GM12875 (cell line): ENCODE data around the gene PON2.

Experiments used
- H3K4me3 ChIP-seq: one replicate; pipeline ENCODE4 v1.5.1; 2011; ENCODE audit warnings: low read depth, low read length, control low read depth
- CTCF ChIP-seq: IDR thresholded peaks from 2 replicates; pipeline ENCODE4 v1.5.1; 2011; ENCODE audit warnings: low read depth, mild to moderate bottlenecking, control low read depth, inconsistent platforms, low read length, moderate library complexity, borderline replicate concordance; ENCODE audit not compliant: insufficient read depth

PON2 gene

GRCh38 chr7:95476072-95476847 lies 41.4 kb upstream of the PON2 start:
- no peak for TF ChIP-seq CTCF
- no peak overlapping the region for H3K4me3 ChIP-seq

DNA sequence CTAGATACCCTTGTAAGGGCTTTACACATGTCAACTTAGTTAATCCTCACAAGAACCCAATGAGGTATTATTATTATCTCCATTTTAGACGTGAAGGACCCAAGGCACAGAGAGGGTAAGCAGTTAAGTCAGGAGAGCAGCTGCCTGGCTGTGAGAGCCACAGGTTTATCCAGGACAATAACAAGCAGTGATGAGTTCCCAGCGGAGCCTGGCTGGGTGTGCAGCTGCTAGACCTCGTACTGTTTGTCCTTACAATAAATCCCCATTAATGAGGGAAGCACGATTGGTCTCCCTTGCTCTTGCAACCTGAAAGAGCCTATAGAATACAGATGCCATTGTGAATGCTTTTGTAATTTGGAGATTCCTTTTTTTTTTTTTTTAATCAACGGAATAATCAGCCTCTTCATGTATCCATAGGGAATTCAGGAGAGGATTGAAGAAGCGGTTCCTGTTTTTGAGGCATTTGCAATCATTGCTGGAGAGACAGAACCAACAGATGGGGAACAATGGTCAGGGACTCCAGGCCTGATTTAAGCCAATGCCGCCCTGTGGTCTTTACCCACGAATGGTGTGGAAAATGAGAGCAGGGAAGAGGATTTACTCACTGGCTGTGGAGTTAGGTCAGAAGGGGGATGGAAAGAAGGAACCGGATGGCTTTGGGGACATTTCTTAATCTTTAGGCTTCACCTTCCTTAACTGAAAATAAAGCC lies 38.6 kb upstream of the PON2 start:
- no peak overlapping the region for H3K4me3 ChIP-seq

GRCh38 chr7:95472581-95473161 lies 37.8 kb upstream of the PON2 start:
- TF ChIP-seq CTCF: no peak
- no peak overlapping the region for H3K4me3 ChIP-seq

More for the DNA sequence above, 38.6 kb upstream of the PON2 start:
- no peak for TF ChIP-seq CTCF

DNA sequence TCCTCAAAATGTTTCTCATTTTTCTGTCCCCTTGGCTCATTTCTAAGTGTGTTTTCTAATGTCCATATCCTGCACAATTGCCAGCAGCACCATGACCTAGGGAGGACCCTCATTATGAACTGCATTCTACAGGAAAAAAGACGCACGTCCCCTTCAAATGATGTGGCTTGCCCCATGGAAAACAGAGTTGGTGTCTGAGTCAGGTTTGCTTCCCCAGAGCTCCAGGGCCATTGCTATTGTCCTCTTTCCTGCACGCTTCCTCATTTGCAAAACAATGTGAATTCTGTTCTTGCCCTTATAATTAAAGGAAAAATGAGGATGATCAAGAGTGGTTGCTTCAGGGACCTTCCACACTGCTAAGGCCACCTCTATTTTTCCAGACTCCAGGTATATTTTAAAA lies 36.2 kb upstream of the PON2 start:
- no peak overlapping the region for H3K4me3 ChIP-seq
- TF ChIP-seq CTCF: no peak

DNA sequence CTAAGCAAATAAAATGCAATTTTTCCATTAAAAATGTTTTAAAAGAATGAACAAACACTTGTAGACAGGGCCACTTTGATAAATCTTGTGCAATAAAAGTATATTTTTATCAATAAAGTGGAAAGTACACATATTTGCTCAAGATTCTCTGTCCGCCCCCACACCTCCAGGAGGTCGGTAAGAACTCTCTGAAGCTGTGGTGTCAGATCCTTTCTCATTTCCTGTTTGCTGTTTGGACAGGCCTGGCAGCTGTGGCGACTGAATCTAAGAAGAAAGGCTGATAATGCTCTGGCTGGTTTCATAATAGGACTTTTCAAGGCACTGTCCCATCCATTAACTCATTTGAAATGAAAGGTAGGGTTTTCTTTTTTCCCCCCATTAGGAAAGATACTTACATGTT lies 35.6 kb upstream of the PON2 start:
- TF ChIP-seq CTCF: no peak
- H3K4me3 ChIP-seq: no peak overlapping the region

- TF ChIP-seq CTCF: no peak
- H3K4me3 ChIP-seq: no peak overlapping the region
Measured at GRCh38 chr7:95469848-95470247, 35.0 kb upstream of the PON2 start.

DNA sequence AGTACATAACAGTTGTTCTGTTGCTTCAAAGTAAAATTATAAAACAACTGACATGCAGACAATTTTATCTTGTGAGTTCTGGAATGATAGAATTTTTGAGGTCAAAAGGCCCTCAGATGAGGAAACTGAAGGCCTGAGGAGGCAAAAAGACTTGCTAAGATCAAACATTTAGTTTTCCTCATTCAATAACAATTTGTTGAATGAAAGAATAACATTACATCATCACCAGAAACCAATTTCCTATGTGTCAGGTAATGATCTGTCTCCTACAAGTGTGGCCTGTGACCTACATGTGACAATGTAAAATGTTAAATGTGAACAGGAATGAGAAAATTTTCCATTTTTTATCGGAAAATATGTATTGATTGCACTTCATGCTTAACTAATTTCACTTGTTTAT lies 34.4 kb upstream of the PON2 start:
- no peak overlapping the region for H3K4me3 ChIP-seq
- TF ChIP-seq CTCF: no peak
